Measurements from ENCODE around the gene TRPM2. TPM values are rescaled to one million over a fixed set of nuclear protein-coding genes. Genes with fewer than 3 reads are reported as not detected.
A peak's percentile ranks its signal among the peaks of the same experiment; 100 is the strongest.

Gene TRPM2
- total and polyA plus RNA-seq, 5 donors from 2014 or later: 0.38 to 3.1 (median 1.1) TPM

DNA sequence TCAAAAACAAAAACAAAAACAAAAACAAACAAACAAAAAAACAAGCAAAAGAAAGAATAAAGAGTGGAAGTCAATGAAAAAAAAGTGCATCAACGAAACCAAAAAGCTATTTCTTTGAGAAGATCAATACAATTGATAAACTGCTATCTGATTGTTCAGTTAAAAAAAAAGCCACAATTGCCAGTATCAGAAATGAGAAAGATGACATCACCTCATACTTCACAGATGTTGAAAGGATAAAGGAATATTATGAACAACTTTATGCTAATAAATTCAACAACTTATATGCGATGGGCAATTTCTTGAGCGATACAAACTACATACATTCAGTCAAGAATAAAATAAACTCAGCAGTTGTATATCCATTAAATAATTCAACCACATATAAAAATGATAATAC lies 99.7 kb downstream of the TRPM2 start:
- Mint-ChIP-seq H3K27me3 (peaks cover 14% of the 10 kb centered on the region), H3K9me3 (peaks cover 0 to 9% (median 2%) of the 10 kb centered on the region in 7 donors), H3K27ac (no peak overlapping the region), H3K4me3 (peak overlapping the region in 2 of 4 donors; percentile 58 to 69), H3K4me1 (peaks cover 0 to 5% (median 3%) of the 10 kb centered on the region in 4 donors), H3K36me3 (no peaks in the 10 kb centered on the region)
- no peak for DNase-seq
- Histone ChIP-seq H3K27ac (ENCODE audit: insufficient read depth, low read length, poor library complexity, severe bottlenecking) (no peak overlapping the region), H3K4me3 (ENCODE audit: low read depth, low read length) (no peak overlapping the region), H3K27me3 (ENCODE audit: control insufficient read depth, insufficient read depth, low read length) (no peaks in the 10 kb centered on the region), H3K36me3 (ENCODE audit: control insufficient read depth, insufficient read depth, low read length) (no peaks in the 10 kb centered on the region), H3K9me3 (ENCODE audit: control insufficient read depth in 2 of 2, low read length in 2 of 2) (peaks cover 5 to 9% of the 10 kb centered on the region in 2 experiments), H3K4me1 (ENCODE audit: control insufficient read depth, insufficient read depth, low read length, poor library complexity, severe bottlenecking) (peaks cover 10% of the 10 kb centered on the region)
- ATAC-seq (ENCODE audit: low read depth in 2 of 2): no peak

GRCh38 chr21:44454058-44454457 lies 100.6 kb downstream of the TRPM2 start:
- H3K4me1 Mint-ChIP-seq: peaks cover 0 to 5% (median 2%) of the 10 kb centered on the region in 4 donors
- H3K9me3 Mint-ChIP-seq: peaks cover 0 to 9% (median 2%) of the 10 kb centered on the region in 7 donors
- DNase-seq (no peak), ATAC-seq (ENCODE audit: low read depth in 2 of 2) (no peak)
- H3K36me3 Mint-ChIP-seq: no peaks in the 10 kb centered on the region
- H3K27ac Mint-ChIP-seq: peak overlapping the region in 2 of 3 donors; percentile 50 to 89
- peaks cover 14% of the 10 kb centered on the region for H3K27me3 Mint-ChIP-seq
- H3K4me3 Mint-ChIP-seq: peak overlapping the region; percentile 43 to 81 (median 64)
- no peaks in the 10 kb centered on the region for H3K27me3 ChIP-seq (ENCODE audit: control insufficient read depth, insufficient read depth, low read length)
- H3K4me3 ChIP-seq (ENCODE audit: low read depth, low read length): no peak overlapping the region
- H3K27ac ChIP-seq (ENCODE audit: insufficient read depth, low read length, poor library complexity, severe bottlenecking): no peak overlapping the region
- H3K9me3 ChIP-seq (ENCODE audit: control insufficient read depth in 2 of 2, low read length in 2 of 2): peaks cover 5 to 9% of the 10 kb centered on the region in 2 experiments
- H3K36me3 ChIP-seq (ENCODE audit: control insufficient read depth, insufficient read depth, low read length): no peaks in the 10 kb centered on the region
- H3K4me1 ChIP-seq (ENCODE audit: control insufficient read depth, insufficient read depth, low read length, poor library complexity, severe bottlenecking): peaks cover 10% of the 10 kb centered on the region

- H3K27ac ChIP-seq (ENCODE audit: insufficient read depth, low read length, poor library complexity, severe bottlenecking): no peak within 1 kb of the TSS
- peaks cover 5 to 9% of the 10 kb centered on the region in 2 experiments for H3K9me3 ChIP-seq (ENCODE audit: control insufficient read depth in 2 of 2, low read length in 2 of 2)
- no peaks in the 10 kb centered on the region for H3K36me3 ChIP-seq (ENCODE audit: control insufficient read depth, insufficient read depth, low read length)
- Mint-ChIP-seq H3K9me3 (peaks cover 0 to 9% (median 2%) of the 10 kb centered on the region in 7 donors), H3K4me3 (peak within 1 kb of the TSS; percentile 58 to 82 (median 82)), H3K36me3 (no peaks in the 10 kb centered on the region), H3K4me1 (peaks cover 0 to 5% (median 1%) of the 10 kb centered on the region in 4 donors), H3K27ac (peak within 1 kb of the TSS in 2 of 3 donors; percentile 31 to 89), H3K27me3 (peaks cover 14% of the 10 kb centered on the region)
- no peaks in the 10 kb centered on the region for H3K27me3 ChIP-seq (ENCODE audit: control insufficient read depth, insufficient read depth, low read length)
- peaks cover 10% of the 10 kb centered on the region for H3K4me1 ChIP-seq (ENCODE audit: control insufficient read depth, insufficient read depth, low read length, poor library complexity, severe bottlenecking)
- no peak within 1 kb of the TSS for H3K4me3 ChIP-seq (ENCODE audit: low read depth, low read length)
- DNase-seq (peak; percentile 76 to 86 (median 80)), ATAC-seq (ENCODE audit: low read depth in 2 of 2) (peak; percentile 77 to 81)
Measured at GRCh38 chr21:44454747-44455523, 101.5 kb downstream of the TRPM2 start, which contains the start of gene LRRC3. LRRC3 (plus strand) TSS chr21:44455510; CDS start chr21:44456645, 1,135 bp downstream.

DNA sequence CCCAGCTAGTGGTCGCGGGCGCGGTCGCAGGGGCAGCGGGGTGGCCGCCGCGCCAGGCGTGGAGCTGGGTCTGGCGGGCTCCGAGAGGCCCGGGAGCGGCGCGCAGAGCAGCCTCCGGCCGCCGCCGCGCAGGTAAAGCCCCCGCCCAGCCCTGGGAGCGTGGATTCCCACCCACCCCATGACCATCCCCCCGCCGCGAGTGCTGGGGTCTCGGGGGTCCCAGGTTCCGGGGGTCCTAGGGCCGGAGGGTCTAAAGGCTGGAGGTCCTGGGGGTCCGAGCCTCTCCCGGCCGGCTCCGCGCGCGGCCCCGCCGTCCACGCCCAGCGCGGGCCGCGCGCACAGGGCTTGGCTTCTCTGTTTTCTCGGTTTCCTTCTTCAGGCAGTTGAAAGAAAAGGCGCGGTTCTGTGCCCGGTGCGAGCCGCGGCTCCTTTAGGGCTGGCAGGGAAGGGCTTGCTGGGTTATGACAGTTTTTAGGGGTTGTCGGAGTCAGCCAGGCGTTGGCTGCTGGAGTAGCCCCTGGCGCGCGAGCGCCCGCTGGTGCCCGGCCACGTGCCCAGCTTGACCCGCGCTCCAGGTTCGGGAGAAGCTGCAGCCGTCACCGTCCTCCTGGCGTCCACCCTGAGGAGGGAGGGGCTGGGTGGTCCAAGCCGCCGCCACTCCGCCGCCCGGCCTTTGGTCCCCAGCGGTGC lies 102.2 kb downstream of the TRPM2 start:
- no peak overlapping the region for H3K27ac Mint-ChIP-seq
- Histone ChIP-seq H3K9me3 (ENCODE audit: control insufficient read depth in 2 of 2, low read length in 2 of 2) (peaks cover 5 to 9% of the 10 kb centered on the region in 2 experiments), H3K27me3 (ENCODE audit: control insufficient read depth, insufficient read depth, low read length) (no peaks in the 10 kb centered on the region), H3K4me3 (ENCODE audit: low read depth, low read length) (no peak overlapping the region), H3K36me3 (ENCODE audit: control insufficient read depth, insufficient read depth, low read length) (no peaks in the 10 kb centered on the region), H3K27ac (ENCODE audit: insufficient read depth, low read length, poor library complexity, severe bottlenecking) (no peak overlapping the region), H3K4me1 (ENCODE audit: control insufficient read depth, insufficient read depth, low read length, poor library complexity, severe bottlenecking) (peaks cover 10% of the 10 kb centered on the region)
- peaks cover 0 to 9% (median 2%) of the 10 kb centered on the region in 7 donors for H3K9me3 Mint-ChIP-seq
- peaks cover 12% of the 10 kb centered on the region for H3K27me3 Mint-ChIP-seq
- no peaks in the 10 kb centered on the region for H3K36me3 Mint-ChIP-seq
- DNase-seq (peak in 1 of 3 donors; percentile 57), ATAC-seq (ENCODE audit: low read depth in 2 of 2) (peak; percentile 33 to 48)
- peaks cover 0 to 5% (median under 1%) of the 10 kb centered on the region in 4 donors for H3K4me1 Mint-ChIP-seq
- H3K4me3 Mint-ChIP-seq: peak overlapping the region in 3 of 4 donors; percentile 79 to 82 (median 80)

- H3K36me3 Mint-ChIP-seq: no peaks in the 10 kb centered on the region
- H3K27ac Mint-ChIP-seq: no peak overlapping the region
- H3K4me3 Mint-ChIP-seq: peak overlapping the region in 3 of 4 donors; percentile 52 to 82 (median 76)
- H3K4me3 ChIP-seq (ENCODE audit: low read depth, low read length): no peak overlapping the region
- peaks cover 5 to 9% of the 10 kb centered on the region in 2 experiments for H3K9me3 ChIP-seq (ENCODE audit: control insufficient read depth in 2 of 2, low read length in 2 of 2)
- H3K27me3 Mint-ChIP-seq: peaks cover 7% of the 10 kb centered on the region
- no peak for ATAC-seq (ENCODE audit: low read depth in 2 of 2)
- no peaks in the 10 kb centered on the region for H3K27me3 ChIP-seq (ENCODE audit: control insufficient read depth, insufficient read depth, low read length)
- peaks cover 0 to 5% (median 0%) of the 10 kb centered on the region in 4 donors for H3K4me1 Mint-ChIP-seq
- DNase-seq: no peak
- peaks cover 10% of the 10 kb centered on the region for H3K4me1 ChIP-seq (ENCODE audit: control insufficient read depth, insufficient read depth, low read length, poor library complexity, severe bottlenecking)
- H3K27ac ChIP-seq (ENCODE audit: insufficient read depth, low read length, poor library complexity, severe bottlenecking): no peak overlapping the region
- H3K9me3 Mint-ChIP-seq: peaks cover 0 to 9% (median 2%) of the 10 kb centered on the region in 7 donors
- no peaks in the 10 kb centered on the region for H3K36me3 ChIP-seq (ENCODE audit: control insufficient read depth, insufficient read depth, low read length)
Measured at GRCh38 chr21:44456214-44456914, 102.9 kb downstream of the TRPM2 start.

- DNase-seq (no peak), ATAC-seq (ENCODE audit: low read depth in 2 of 2) (no peak)
- peaks cover 10% of the 10 kb centered on the region for H3K4me1 ChIP-seq (ENCODE audit: control insufficient read depth, insufficient read depth, low read length, poor library complexity, severe bottlenecking)
- H3K36me3 ChIP-seq (ENCODE audit: control insufficient read depth, insufficient read depth, low read length): no peaks in the 10 kb centered on the region
- H3K9me3 ChIP-seq (ENCODE audit: control insufficient read depth in 2 of 2, low read length in 2 of 2): peaks cover 5 to 9% of the 10 kb centered on the region in 2 experiments
- no peak overlapping the region for H3K27ac Mint-ChIP-seq
- peak overlapping the region in 3 of 4 donors; percentile 52 to 82 (median 76) for H3K4me3 Mint-ChIP-seq
- no peak overlapping the region for H3K4me3 ChIP-seq (ENCODE audit: low read depth, low read length)
- H3K27me3 Mint-ChIP-seq: peaks cover 7% of the 10 kb centered on the region
- H3K27me3 ChIP-seq (ENCODE audit: control insufficient read depth, insufficient read depth, low read length): no peaks in the 10 kb centered on the region
- H3K36me3 Mint-ChIP-seq: no peaks in the 10 kb centered on the region
- peaks cover 0 to 9% (median 2%) of the 10 kb centered on the region in 7 donors for H3K9me3 Mint-ChIP-seq
- peaks cover 0 to 5% (median 0%) of the 10 kb centered on the region in 4 donors for H3K4me1 Mint-ChIP-seq
- H3K27ac ChIP-seq (ENCODE audit: insufficient read depth, low read length, poor library complexity, severe bottlenecking): no peak overlapping the region
Measured at GRCh38 chr21:44456915-44457736, 103.7 kb downstream of the TRPM2 start.

Data from CD4-positive, CD25-positive, alpha-beta regulatory T cell (primary cell).